ENCODE measurements around the gene CES2. TPM values are rescaled to one million over a fixed set of nuclear protein-coding genes. Genes with fewer than 3 reads are reported as not detected.

CES2 gene
- total and polyA plus RNA-seq, 10 of the 15 experiments (the other 5 are each of a cell fraction or from before 2014, with no cell fraction given) = 1.6 to 33.7 (median 21.0) TPM

DNA sequence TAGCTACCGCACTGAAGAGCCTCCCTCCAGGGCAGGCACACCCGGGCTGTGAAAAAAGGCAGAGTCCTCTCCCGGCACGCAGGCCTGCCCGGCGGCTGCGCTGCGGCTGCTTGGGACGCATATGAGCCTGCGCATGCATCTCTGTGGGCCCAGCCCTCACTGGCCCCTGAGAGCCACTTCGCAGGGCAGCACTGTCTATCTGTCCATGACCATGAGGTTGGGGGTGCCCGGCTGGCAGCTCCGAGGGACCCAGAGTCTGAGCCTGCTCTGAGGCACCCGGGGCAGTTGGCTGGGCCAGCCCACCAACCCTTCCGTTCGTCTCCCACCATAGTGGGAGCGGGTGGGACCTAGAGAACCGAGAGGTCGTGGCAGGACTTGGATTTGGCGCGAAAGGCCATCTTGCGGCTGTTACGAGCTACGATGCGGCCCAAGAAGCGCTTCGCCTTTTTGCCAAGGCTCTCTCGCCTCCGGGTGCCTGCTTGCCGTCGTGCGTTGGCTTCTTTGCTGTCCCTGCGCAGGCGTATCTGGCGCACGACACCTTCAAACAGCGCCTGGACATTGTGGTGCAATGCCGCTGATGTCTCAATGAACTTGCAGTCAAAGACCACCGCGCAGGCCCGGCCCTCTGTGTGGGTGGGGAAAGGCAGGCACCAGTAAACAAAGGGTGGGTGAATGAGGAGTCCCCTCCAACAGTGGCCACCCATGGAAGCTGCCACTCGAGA lies 13.4 kb upstream of the CES2 start:
- no peak overlapping the region for H3K4me3 ChIP-seq
- WGBS (ENCODE audit: insufficient coverage, insufficient replicate concordance, low lambda C conversion rate, missing lambda C conversion rate) = 54% methylated on average over 35 of the region's 42 CpGs
- TF ChIP-seq TCF3 (IDR thresholded peaks at IDR 0.05; ENCODE audit: borderline replicate concordance, insufficient read depth, low read depth, low read length) (no peak), MYB (IDR thresholded peaks at IDR 0.05; ENCODE audit: borderline replicate concordance, low read depth, low read length) (no peak), FOXK2 (IDR thresholded peaks at IDR 0.05) (no peak), TARDBP (IDR thresholded peaks at IDR 0.05; ENCODE audit: borderline replicate concordance) (no peak), SIN3A (IDR thresholded peaks at IDR 0.05; ENCODE audit: low read depth, low read length) (no peak), BMI1 (IDR thresholded peaks at IDR 0.05; ENCODE audit: borderline replicate concordance) (no peak), NR2F1 (conservative IDR thresholded peaks at IDR 0.05) (no peak), NR2C2 (IDR thresholded peaks at IDR 0.05; ENCODE audit: borderline replicate concordance, control insufficient read depth, insufficient read length, low read depth) (no peak), EED (IDR thresholded peaks at IDR 0.05; ENCODE audit: low read depth) (no peak)
- TF ChIP-seq, protein P1, sequence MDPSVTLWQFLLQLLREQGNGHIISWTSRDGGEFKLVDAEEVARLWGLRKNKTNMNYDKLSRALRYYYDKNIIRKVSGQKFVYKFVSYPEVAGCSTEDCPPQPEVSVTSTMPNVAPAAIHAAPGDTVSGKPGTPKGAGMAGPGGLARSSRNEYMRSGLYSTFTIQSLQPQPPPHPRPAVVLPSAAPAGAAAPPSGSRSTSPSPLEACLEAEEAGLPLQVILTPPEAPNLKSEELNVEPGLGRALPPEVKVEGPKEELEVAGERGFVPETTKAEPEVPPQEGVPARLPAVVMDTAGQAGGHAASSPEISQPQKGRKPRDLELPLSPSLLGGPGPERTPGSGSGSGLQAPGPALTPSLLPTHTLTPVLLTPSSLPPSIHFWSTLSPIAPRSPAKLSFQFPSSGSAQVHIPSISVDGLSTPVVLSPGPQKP (IDR thresholded peaks at IDR 0.05; ENCODE audit: low read depth, low read length) = no peak
- peaks cover 13% of the 10 kb centered on the region for H3K4me1 ChIP-seq (ENCODE audit: control insufficient read depth, insufficient read depth, low read length)
- no peaks in the 10 kb centered on the region for H4K20me1 ChIP-seq (ENCODE audit: control insufficient read depth, insufficient read depth)
- ATAC-seq (no peak), DNase-seq (ENCODE audit: low read depth, low spot score) (no peak), FAIRE-seq (no peak)
- BruUV-seq (replicated peaks) = no TSS peak
- in situ Hi-C loops (cut with MboI) = no loop called here
- no peaks in the 10 kb centered on the region for H3K36me3 ChIP-seq (ENCODE audit: control insufficient read depth in 2 of 2, insufficient read depth in 2 of 2, low read length in 1 of 2)
- no peak overlapping the region for H3K9ac ChIP-seq (ENCODE audit: control insufficient read depth, insufficient read depth, low read length)
- intact Hi-C loops (cut with micrococcal nuclease; ENCODE audit: unreplicated experiment) = no loop called here
- RAD21 ChIA-PET (ENCODE audit: unreplicated experiment) = interaction anchor here (1.0 kb wide), 1 partner anchor 12 kb away, joined by 3 read pairs; no protein-coding TSS in a partner anchor
- peaks cover 0 to 3% of the 10 kb centered on the region in 2 experiments; a peak in 3 of 4 replicates for H3K27me3 ChIP-seq (replicated peaks in 1 of 2; ENCODE audit: control insufficient read depth in 2 of 2, insufficient read depth in 2 of 2, low read length in 1 of 2)
- H3K27ac ChIP-seq (ENCODE audit: control insufficient read depth, insufficient read depth) = no peak overlapping the region
- CTCF ChIA-PET = interaction anchor here (1.0 kb wide), 1 partner anchor 12 kb away, joined by 3 read pairs; no protein-coding TSS in a partner anchor
- SMC1A ChIA-PET (ENCODE audit: uncharacterized antibody, unreplicated experiment) = no interaction called here
- no peak overlapping the region for H2AFZ ChIP-seq (ENCODE audit: control insufficient read depth, low read depth, low read length)
- no peaks in the 10 kb centered on the region for H3K79me2 ChIP-seq (ENCODE audit: control insufficient read depth, insufficient read depth, low read length)
- POLR2A ChIA-PET = interaction anchor here (0.6 kb wide), 1 partner anchor 1675 kb away, joined by 3 read pairs; no protein-coding TSS in a partner anchor
- H3K4me2 ChIP-seq (ENCODE audit: control insufficient read depth, insufficient read depth) = no peak overlapping the region
- H3K9me3 ChIP-seq (replicated peaks; ENCODE audit: control insufficient read depth, insufficient read depth, low read length) = no peaks in the 10 kb centered on the region
